ENCODE measurements around the gene MCF2L2. TPM values are rescaled to one million over a fixed set of nuclear protein-coding genes. Genes with fewer than 3 reads are reported as not detected.

MCF2L2 gene
- polyA plus RNA-seq, 4 donors, result 0.61 to 1.7 (median 1.5) TPM

- no peak for DNase-seq (ENCODE audit: low read depth in 4 of 4, low spot score in 2 of 4)
Observed at GRCh38 chr3:183272142-183272541, 156.3 kb downstream of the MCF2L2 start.

- DNase-seq (ENCODE audit: low read depth in 4 of 4, low spot score in 2 of 4), result no peak
Observed at GRCh38 chr3:183270344-183270743, 158.1 kb downstream of the MCF2L2 start.

GRCh38 chr3:183269345-183269744 lies 159.1 kb downstream of the MCF2L2 start:
- DNase-seq (ENCODE audit: low read depth in 4 of 4, low spot score in 2 of 4), result no peak

GRCh38 chr3:183268366-183268765 lies 160.1 kb downstream of the MCF2L2 start:
- no peak for DNase-seq (ENCODE audit: low read depth in 4 of 4, low spot score in 2 of 4)

- no peak for DNase-seq (ENCODE audit: low read depth in 4 of 4, low spot score in 2 of 4)
Observed at GRCh38 chr3:183267140-183267539, 161.3 kb downstream of the MCF2L2 start.

- DNase-seq (ENCODE audit: low read depth in 4 of 4, low spot score in 2 of 4), result no peak
Observed at GRCh38 chr3:183266454-183266853, 162.0 kb downstream of the MCF2L2 start.

- DNase-seq (ENCODE audit: low read depth in 4 of 4, low spot score in 2 of 4), result no peak
Observed at GRCh38 chr3:183265834-183266417, 162.5 kb downstream of the MCF2L2 start.

GRCh38 chr3:183265157-183265642 lies 163.2 kb downstream of the MCF2L2 start:
- peak in 1 of 4 donors; percentile 36 for DNase-seq (ENCODE audit: low read depth in 4 of 4, low spot score in 2 of 4)

- DNase-seq (ENCODE audit: low read depth in 4 of 4, low spot score in 2 of 4), result no peak
Observed at GRCh38 chr3:183264268-183264667, 164.2 kb downstream of the MCF2L2 start.

GRCh38 chr3:183262875-183263378 lies 165.5 kb downstream of the MCF2L2 start:
- no peak for DNase-seq (ENCODE audit: low read depth in 4 of 4, low spot score in 2 of 4)

GRCh38 chr3:183261151-183261724 lies 167.2 kb downstream of the MCF2L2 start:
- no peak for DNase-seq (ENCODE audit: low read depth in 4 of 4, low spot score in 2 of 4)

GRCh38 chr3:183260167-183260904 lies 168.1 kb downstream of the MCF2L2 start:
- no peak for DNase-seq (ENCODE audit: low read depth in 4 of 4, low spot score in 2 of 4)

GRCh38 chr3:183259621-183260020 lies 168.8 kb downstream of the MCF2L2 start:
- DNase-seq (ENCODE audit: low read depth in 4 of 4, low spot score in 2 of 4), result no peak

GRCh38 chr3:183259087-183259486 lies 169.3 kb downstream of the MCF2L2 start:
- no peak for DNase-seq (ENCODE audit: low read depth in 4 of 4, low spot score in 2 of 4)

- no peak for DNase-seq (ENCODE audit: low read depth in 4 of 4, low spot score in 2 of 4)
Observed at GRCh38 chr3:183255348-183255730, 173.1 kb downstream of the MCF2L2 start.

GRCh38 chr3:183254487-183255347 lies 173.7 kb downstream of the MCF2L2 start:
- DNase-seq (ENCODE audit: low read depth in 4 of 4, low spot score in 2 of 4), result peak in 1 of 4 donors; percentile 32

- DNase-seq (ENCODE audit: low read depth in 4 of 4, low spot score in 2 of 4), result peak in 3 of 4 donors; percentile 49 to 78 (median 65)
Observed at GRCh38 chr3:183253528-183254486, 174.6 kb downstream of the MCF2L2 start.

GRCh38 chr3:183252973-183253527 lies 175.4 kb downstream of the MCF2L2 start, which contains the start of gene B3GNT5:
TSS of gene B3GNT5 (plus strand) at chr3:183253253. CDS start at chr3:183269799, 16,546 bp downstream.
- DNase-seq (ENCODE audit: low read depth in 4 of 4, low spot score in 2 of 4), result peak in 1 of 4 donors; percentile 27
